GM21423 (cell line): ENCODE results near the gene MANSC1.
"Not testable (repeated sequence)": the region's sequence is repeated elsewhere in the genome, so short reads cannot be mapped to it uniquely, and the experiment has no call there.

Experiments used
- ATAC-seq: cut with Tn5 transposase; IDR thresholded peaks from one replicate; pipeline ENCODE4 v1.9.1; 2021; ENCODE audit warnings: mild to moderate bottlenecking, moderate library complexity; ENCODE audit not compliant: unreplicated experiment

MANSC1 gene

DNA sequence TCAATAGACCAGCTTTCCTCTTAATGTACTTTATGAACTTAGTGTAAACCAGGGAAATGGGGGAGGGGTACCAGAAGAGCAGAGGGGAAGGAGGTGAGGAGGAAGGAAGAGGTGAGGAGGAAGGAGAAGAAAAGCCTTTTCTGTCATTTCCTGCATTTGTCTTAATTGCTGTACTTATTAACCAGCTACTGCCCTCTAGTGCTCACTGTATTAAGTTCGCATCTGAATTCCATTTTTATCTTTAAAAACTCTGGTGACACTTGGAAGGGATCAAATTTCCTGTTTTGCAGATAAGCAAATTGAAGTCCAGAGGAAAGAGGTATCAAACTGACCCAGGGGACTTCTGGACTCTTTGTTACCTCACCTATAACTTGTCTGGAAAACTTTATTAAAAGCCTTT, 22.2 kb downstream of the MANSC1 start:
- no peak for ATAC-seq

DNA sequence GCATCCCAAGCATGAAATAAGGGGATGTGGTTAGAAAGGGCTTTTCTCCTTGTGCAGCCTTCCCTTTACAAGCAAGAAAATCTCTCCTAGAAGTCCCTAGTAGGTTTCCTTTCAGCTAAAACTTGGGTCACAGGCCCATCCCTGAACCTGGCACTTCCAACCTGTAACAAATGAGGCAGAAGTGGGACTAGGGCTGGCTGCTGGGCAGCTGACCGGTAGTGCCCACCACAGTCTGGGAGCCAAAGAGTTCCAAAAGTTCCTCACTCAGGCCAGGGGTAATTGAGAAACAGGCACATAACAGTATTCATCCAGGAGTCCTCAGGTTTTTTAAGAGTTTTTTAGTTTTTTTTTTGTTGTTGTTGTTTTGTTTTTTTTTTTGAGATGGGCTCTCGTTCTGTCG, 23.8 kb downstream of the MANSC1 start:
- no peak for ATAC-seq

DNA sequence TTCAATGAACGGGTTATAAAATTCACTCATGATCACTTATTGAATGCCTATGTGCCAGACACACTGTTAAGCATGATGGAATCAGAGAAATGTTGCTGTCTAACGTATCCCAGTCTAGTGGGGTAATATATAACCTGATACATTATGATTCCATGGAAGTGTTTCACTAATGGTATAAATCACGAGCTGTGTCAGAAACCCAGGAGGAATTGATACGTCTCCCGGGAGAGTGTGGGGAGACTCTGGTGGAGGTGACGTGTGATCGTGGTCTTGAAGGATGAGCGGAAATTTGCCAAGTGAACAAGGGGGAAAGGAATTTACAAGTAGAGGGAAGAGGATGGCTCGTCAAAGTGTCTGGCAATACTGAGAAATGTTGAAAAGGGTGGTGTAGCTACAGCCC, 26.5 kb downstream of the MANSC1 start:
- no peak for ATAC-seq

DNA sequence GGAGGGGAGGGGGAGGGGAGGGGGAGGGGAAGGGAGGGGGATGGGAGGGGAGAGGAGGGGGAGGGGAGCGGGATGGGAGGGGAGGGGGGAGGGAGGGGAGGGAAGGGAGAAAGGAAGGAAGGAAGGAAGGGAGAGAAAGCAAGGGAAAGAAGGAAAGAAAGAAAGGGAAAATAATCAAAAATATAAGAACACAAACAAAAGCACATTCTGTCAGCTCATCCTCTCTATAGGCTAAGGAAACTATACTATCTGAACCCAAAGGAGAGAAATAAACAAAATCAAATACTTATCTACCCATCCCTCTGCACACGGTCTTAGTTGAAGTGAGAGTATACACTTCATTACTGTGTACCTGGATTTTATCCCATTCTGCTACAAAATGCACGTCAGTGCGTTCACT, 26.9 kb downstream of the MANSC1 start:
- ATAC-seq = no peak

DNA sequence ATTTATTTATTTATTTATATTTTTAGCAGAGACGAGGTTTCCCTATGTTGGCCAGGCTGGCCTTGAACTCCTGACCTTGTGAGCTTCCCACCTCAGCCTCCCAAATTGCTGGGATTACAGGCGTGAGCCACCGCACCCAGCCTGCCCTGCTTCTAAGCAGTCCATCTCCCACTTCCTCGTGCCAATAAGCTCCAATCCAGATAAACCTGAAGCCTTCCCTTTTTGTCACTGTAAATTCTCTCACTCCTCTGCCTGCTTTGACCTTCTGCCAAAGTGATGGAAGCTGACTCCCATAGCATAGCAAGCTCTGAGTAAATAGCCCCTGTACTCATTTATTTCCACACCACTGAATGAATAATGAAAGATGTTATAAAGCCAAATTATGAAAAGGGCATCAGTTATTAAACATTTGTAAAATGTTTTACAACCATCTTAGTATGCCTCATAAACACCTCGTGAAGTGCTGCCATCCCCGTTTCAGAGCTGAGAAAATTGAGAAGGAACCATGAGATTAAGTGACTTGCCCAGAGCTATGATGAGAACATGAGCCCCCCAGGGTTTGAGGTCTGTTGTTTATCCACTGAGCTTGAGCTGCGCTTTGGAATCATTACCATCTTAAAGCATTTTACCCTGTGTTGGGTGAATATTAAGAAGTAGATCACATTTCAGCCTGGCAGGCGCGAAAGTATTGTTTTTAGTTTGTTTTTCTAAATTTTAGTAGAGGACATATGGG, 30.4 kb downstream of the MANSC1 start:
- no peak for ATAC-seq

DNA sequence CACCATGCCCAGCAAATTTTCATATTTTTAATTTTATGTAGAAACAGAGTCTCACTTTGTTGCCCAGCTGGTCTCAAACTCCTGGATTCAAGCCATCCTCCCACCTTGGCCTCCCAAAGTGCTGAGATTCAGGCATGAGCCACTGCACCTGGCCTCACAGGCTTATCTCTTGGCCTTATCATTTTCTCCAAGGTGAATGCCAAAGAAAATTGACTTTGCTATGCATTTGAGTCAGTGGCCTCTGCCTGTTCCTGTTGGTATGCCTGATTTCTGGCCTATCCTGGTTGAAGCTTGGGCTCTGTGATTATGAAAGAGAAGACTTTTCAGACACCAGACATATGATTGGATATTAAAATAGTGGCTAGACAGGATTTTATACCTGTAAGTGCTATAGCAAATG, 34.2 kb downstream of the MANSC1 start:
- ATAC-seq = no peak

DNA sequence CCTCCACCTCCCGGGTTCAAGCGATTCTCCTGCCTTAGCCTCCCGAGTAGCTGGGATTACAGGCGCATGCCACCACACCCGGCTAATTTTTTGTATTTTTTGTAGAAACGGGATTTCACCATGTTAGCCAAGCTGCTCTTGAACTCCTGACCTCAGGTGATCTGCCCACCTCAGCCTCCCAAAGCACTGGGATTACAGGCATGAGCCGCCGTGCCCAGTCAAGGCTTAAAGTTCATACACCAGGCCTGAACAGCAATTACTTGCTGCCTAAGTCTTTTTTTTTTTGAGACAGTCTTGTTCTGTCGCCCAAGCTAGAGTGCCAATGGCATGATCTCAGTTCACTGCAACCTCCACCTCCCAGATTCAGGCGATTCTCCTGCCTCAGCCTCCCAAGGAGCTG, 39.3 kb downstream of the MANSC1 start:
- ATAC-seq = not testable (repeated sequence)

DNA sequence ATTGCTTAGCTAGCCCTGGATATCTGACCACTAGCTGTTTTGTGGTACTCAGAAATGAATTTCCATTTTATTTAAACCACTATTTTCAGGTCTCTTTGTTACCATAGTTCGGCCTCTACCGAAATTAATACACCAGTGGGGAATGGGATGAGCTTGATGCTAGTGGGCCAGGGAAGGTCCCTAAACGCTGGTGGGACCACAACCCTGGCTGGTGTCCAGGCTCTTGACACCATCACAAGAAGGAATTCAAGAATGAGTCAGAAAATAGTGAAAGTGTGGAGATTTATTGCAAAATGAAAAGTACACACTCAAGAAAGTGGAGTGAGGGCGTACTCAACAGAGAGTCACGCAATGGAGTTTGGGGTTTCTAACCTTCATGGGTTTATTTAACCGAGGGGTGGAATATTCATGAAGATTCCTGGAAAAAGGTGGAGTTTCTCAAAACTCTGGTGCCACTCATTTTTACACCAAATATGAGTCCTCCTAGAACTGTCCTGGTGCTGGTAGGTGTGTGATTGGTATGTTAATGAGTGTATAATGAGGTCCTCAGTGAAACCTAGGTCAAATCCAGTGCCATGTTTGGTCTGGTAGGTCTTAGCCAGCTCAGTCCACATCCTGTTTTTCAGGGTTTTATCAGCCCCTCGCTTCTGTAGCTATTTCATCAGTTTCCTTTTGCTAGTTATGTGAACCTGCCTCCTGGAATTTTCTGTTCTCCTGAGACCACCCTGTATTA, 44.3 kb downstream of the MANSC1 start:
- ATAC-seq = no peak

DNA sequence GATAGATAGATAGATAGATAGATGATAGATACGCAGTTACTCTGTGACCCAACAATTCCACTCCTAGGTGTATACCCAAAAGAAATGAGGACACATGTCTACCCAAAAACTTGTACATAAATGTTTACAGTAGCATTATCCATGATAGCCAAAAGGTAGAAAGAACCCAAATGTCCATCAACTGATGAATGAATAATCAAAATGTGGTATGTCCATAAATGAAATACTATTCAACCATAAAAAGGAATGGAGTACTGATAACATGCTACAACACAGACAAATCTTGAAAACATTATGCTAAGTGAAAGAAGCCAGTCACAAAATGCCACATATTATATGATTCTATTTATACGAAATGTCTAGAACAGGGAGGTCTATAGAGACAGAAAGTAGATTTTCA, 47.1 kb downstream of the MANSC1 start:
- no peak for ATAC-seq

DNA sequence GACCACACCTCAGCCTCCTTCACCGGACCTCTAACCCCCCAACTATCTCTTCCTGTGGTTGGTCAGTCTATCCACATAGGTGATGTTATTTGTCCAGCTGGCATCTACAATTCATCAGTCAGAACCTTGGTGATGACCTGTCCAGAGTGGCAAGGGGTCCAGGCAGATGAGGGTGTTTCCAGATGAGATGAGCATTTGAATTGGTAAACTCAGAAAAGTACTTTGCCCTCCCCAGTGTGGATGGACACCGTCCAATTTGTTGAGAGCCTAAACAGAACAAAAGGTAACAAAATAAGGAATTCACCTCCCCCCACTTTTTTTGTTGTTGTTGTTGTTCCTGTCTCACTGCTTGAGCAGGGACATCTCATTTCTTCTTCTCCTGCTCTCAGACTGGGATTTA, 48.9 kb downstream of the MANSC1 start:
- no peak for ATAC-seq

DNA sequence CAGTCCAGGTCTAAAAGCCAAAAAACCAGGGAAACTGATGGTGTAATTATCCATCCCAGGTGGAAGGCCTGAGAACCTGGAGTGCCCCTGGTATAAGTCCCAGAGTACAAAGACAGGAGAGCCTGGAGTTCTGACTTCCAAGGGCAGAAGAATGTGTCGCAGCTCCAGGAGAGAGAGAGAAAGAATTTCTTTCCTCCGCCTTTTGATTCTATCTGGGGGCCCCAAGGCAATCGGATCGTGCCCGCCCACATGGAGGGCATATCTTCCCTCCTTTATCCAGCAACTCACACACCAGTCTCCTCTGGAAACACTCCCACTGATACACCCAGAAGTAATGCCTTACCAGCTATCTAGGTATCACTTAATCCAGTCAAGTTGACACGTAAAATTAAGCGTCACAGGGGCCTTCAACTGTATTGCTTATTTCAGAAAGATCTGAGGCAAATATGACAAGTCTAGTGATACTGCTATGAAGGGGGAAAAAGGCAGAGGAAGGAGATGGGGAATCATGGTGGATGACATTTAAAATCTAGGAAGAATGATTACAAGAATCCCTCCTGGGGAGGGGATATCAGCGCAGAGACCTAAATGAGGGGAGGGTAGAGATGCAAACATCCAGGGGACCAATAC, 52.7 kb downstream of the MANSC1 start:
- no peak for ATAC-seq

DNA sequence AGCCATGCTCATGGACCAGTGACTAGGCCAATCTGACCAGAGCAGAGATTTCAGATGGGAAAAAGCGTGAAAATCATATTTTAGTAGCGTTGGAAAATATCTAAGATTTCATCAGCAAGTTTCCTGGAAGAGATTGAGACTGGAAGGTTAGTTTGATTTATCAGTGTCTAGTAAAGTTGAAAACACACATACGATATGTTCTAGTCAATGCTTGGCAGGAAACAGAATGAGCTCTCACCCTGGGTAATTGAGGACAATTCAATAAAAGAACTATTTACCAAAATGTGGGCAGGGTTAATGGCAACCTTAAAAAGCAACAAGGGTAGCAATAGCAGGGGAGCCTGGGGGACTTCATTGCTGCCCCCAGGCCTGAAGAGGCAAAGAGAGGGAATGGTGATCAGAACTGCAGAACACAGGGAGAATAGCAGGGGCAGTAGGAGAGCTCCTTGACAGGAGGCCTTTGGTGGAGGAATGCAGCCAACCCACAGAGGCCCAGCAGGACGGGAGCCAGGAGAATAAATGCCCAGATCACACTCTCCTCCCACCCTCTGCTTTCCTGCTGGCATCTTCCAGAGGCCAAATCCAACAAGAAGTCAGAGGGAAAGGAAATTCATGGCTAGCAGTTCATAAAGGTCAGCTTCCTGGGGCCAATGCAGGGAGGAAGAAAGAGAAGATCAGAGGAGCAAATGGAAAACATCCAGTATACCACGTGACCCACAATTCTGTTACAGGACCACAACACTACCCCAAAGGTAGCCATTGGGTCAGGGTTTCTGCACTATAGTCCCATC, 55.6 kb downstream of the MANSC1 start:
- ATAC-seq = no peak

DNA sequence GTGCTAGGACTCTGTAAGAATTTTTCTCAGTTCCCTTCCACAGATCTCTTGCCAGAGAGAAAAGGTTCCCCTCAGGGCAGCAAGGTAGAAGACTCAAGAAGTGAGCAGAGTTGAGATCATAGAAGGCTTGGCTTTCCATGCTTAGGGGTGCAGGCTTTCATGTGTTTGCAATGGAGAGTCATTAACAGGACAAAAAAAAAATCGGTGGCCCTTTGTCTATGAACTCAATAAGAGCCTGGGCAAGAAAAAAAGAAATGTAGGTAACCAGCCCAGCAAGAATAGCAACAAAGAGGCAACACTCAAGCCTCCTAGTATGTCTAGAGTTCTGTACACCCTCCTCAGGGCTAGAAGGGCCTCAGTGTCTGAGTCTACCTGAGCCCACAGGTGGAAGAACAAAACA, 59.8 kb downstream of the MANSC1 start:
- ATAC-seq = no peak

DNA sequence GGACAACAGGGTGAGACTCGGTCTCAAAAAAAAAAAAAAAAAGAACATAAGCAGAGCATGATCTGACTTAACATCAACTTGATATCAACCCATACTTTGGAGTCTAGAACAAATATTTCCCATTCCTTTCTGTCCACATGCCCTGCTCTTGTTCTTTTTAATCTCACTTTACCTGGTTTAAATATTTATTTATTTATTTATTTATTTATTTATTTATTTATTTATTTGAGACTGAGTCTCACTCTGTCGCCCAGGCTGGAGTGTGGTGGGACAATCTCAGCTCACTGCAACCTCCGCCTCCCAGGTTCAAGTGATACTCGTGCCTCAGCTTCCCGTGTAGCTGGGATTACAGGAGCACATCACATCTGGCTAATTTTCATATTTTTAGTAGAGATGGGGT, 63.6 kb downstream of the MANSC1 start:
- ATAC-seq = no peak

DNA sequence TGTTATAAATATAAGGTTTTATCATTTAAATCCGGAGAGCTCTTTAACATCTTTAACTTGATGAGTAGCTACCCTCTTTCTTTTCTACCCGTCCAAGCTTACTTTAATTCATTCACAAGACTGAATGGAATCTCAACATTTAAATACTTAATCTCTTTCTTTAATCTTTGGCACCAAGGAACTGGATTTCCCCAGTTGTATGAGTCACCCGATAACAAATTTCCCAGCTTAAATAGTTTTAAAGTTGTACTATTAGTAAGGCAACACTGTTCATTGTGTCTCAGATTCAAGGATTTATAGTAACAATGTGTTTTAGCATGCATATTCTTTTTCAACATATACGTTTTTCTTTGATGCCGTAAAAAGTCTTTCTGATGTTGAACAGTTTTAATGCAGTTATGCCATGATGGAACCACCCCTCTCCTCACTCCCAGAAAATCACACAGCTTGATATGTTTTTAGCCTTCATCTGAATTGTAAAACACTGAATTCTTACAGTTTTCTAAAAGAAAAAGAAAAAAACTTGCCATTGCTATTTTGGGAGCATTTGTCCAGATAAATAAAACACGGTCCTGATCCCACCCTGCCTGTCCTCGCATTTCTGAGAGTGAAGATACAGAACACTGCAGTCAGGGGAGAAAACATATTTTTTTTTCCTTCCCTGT, 67.1 kb downstream of the MANSC1 start:
- no peak for ATAC-seq

DNA sequence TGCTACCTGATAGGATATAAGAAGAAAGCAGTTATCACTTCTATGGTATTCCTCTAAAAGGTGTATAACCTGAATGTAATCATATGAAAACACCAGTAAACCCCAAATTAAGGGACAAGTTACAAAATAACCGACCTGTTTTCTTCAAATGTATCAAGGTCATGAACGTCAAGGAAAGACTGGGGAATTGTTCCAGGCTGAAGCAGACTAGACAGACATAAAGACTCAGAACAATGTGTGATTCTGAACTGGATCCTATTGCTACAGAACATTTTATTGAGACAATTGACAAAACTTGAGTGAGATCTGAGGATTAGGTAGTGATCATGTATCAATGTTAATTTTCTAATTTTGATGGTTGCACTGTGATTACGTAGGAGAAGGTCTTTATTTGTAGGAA, 67.8 kb downstream of the MANSC1 start:
- ATAC-seq = no peak

DNA sequence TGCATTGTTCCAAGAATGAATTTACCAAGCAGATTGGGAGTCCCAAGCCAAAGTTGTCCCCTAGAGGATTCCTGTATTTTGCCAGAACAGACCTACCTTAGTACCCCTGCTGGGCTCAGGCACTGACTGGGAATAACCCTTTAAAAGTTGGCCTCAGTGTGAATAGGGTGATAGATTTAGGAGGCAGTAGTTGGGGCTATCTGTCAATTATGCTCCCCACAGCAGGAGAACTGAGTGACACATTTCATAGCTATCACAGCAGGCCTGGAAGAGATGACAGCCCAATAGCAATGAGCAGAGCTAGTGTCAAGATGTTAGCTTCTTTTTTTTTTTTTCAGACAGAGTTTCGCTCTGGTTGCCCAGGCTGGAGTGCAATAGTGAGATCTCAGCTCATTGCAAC, 68.9 kb downstream of the MANSC1 start:
- ATAC-seq = no peak

DNA sequence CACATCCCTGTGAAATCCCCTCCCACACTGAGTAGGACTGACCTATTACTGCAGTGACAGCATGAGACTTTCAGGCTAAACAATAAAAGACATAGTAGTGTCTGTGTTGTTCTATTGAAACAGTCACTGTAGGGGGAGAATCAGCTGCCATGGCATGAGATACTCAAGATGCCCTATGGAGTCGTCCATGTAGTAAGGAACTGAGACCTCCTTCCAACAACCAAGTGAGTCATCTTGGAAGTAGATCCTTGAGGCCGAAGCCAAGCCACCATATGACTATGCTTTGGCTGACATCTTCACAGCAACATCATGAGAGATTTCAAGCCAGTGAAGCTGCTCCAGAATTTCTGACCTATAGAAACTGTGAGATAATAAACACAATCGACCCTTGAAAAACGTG, 71.1 kb downstream of the MANSC1 start:
- no peak for ATAC-seq
